Chondrocyte (in vitro differentiated cells): Measurements from ENCODE around the gene PRKAR2B. TPM values are rescaled to one million over a fixed set of nuclear protein-coding genes. Genes with fewer than 3 reads are reported as not detected.
"Not testable (repeated sequence)": the region's sequence is repeated elsewhere in the genome, so short reads cannot be mapped to it uniquely, and the experiment has no call there.

ENCODE experiments used
- DNase-seq: peaks from one replicate; pipeline ENCODE4 v3.0.0; 2021; ENCODE audit warnings: mixed read lengths, low spot score
- H3K27ac Mint-ChIP-seq: one replicate; pipeline ENCODE4 v1.8.0; 2021; ENCODE audit warnings: mild to moderate bottlenecking, moderate library complexity, mixed read lengths; ENCODE audit not compliant: unreplicated experiment
- H3K27me3 Mint-ChIP-seq: 2 replicates; pipeline ENCODE4 v1.8.0; 2021; ENCODE audit warnings: low read depth, mixed read lengths
- H3K36me3 Mint-ChIP-seq: 2 replicates; pipeline ENCODE4 v1.8.0; 2021; ENCODE audit warnings: low read depth, mixed read lengths
- H3K4me1 Mint-ChIP-seq: 2 replicates; pipeline ENCODE4 v1.8.0; 2021; ENCODE audit warnings: low read depth, mild to moderate bottlenecking, mixed read lengths
- H3K4me3 Mint-ChIP-seq: one replicate; pipeline ENCODE4 v1.8.0; 2021; ENCODE audit warnings: mild to moderate bottlenecking, moderate library complexity, mixed read lengths; ENCODE audit not compliant: unreplicated experiment
- H3K9me3 Mint-ChIP-seq: 2 replicates; pipeline ENCODE4 v1.8.0; 2021; ENCODE audit warnings: low read depth, mixed read lengths
- total RNA-seq: library from RNA; stranded (reverse); gene quantifications from 3 replicates; pipeline ENCODE4 v1.2.1, GENCODE V29; 2021
- TF ChIP-seq, protein P1 (sequence below): fragments of 200-600 bp; sonication (generic); IDR thresholded peaks from 2 replicates; pipeline ENCODE4 v1.5.0; 2021; ENCODE audit warnings: antibody characterized with exemption, mild to moderate bottlenecking, moderate library complexity

Gene PRKAR2B
- total RNA-seq, 1 donor from 2014 or later: 0.87 TPM

- peaks cover 11% of the 10 kb centered on the region for H3K4me1 Mint-ChIP-seq
- no peaks in the 10 kb centered on the region for H3K36me3 Mint-ChIP-seq
- TF ChIP-seq, protein P1, sequence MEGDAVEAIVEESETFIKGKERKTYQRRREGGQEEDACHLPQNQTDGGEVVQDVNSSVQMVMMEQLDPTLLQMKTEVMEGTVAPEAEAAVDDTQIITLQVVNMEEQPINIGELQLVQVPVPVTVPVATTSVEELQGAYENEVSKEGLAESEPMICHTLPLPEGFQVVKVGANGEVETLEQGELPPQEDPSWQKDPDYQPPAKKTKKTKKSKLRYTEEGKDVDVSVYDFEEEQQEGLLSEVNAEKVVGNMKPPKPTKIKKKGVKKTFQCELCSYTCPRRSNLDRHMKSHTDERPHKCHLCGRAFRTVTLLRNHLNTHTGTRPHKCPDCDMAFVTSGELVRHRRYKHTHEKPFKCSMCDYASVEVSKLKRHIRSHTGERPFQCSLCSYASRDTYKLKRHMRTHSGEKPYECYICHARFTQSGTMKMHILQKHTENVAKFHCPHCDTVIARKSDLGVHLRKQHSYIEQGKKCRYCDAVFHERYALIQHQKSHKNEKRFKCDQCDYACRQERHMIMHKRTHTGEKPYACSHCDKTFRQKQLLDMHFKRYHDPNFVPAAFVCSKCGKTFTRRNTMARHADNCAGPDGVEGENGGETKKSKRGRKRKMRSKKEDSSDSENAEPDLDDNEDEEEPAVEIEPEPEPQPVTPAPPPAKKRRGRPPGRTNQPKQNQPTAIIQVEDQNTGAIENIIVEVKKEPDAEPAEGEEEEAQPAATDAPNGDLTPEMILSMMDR: no peak
Measured at GRCh38 chr7:107049971-107050532, 5.5 kb downstream of the PRKAR2B start.

DNA sequence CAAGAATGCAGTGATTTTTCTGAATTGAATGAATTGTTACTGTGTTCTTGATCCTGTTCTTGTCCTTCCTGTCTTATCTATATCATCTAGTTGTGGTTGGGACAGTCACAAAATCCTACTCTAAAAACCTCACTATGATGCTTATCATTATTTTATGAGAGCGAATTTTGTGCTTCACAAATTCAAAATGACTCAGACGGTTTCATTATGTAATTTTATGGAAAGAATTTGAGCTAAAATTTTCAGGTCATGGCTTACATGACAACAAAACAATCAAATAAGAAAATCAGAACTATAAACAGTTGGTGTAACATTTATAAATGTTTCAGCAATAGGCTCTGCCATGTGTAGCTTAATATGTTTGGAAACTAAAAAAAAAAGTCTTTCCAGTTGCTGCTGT is 6.9 kb downstream of the PRKAR2B start:
- peaks cover 2% of the 10 kb centered on the region for H3K36me3 Mint-ChIP-seq
- H3K27me3 Mint-ChIP-seq: no peaks in the 10 kb centered on the region
- H3K27ac Mint-ChIP-seq: no peak overlapping the region
- no peak for DNase-seq
- H3K4me3 Mint-ChIP-seq: no peak overlapping the region
- TF ChIP-seq, protein P1: no peak
- peaks cover 3% of the 10 kb centered on the region for H3K9me3 Mint-ChIP-seq
- H3K4me1 Mint-ChIP-seq: no peaks in the 10 kb centered on the region

More at GRCh38 chr7:107049971-107050532, 5.5 kb downstream of the PRKAR2B start:
- peaks cover 3% of the 10 kb centered on the region for H3K27me3 Mint-ChIP-seq
- DNase-seq: no peak
- no peaks in the 10 kb centered on the region for H3K9me3 Mint-ChIP-seq
- no peak overlapping the region for H3K27ac Mint-ChIP-seq
- no peak overlapping the region for H3K4me3 Mint-ChIP-seq

DNA sequence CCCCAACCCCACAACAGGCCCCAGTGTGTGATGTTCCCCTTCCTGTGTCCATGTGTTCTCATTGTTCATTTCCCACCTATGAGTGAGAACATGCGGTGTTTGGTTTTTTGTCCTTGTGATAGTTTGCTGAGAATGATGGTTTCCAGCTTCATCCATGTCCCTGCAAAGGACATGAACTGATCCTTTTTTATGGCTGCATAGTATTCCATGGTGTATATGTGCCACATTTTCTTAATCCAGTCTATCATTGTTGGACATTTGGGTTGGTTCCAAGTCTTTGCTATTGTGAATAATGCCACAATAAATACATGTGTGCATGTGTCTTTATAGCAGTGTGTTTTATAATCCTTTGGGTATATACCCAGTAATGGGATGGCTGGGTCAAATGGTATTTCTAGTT is 10.5 kb downstream of the PRKAR2B start:
- not testable (repeated sequence) for H3K27me3 Mint-ChIP-seq, H3K4me1 Mint-ChIP-seq, H3K4me3 Mint-ChIP-seq, H3K27ac Mint-ChIP-seq, DNase-seq, H3K36me3 Mint-ChIP-seq, H3K9me3 Mint-ChIP-seq

DNA sequence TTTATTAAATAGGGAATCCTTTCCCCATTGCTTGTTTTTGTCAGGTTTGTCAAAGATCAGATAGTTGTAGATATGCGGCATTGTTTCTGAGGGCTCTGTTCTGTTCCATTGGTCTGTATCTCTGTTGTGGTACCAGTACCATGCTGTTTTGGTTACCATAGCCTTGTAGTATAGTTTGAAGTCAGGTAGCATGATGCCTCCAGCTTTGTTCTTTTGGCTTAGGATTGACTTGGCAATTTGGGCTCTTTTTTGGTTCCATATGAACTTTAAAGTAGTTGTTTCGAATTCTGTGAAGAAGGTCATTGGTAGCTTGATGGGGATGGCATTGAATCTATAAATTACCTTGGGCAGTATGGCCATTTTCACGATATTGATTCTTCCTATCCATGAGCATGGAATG is 11.6 kb downstream of the PRKAR2B start:
- not testable (repeated sequence) for H3K27me3 Mint-ChIP-seq, DNase-seq, H3K4me3 Mint-ChIP-seq, H3K9me3 Mint-ChIP-seq, H3K4me1 Mint-ChIP-seq, H3K27ac Mint-ChIP-seq, H3K36me3 Mint-ChIP-seq

- H3K27ac Mint-ChIP-seq: no peak overlapping the region
- H3K27me3 Mint-ChIP-seq: no peaks in the 10 kb centered on the region
- H3K9me3 Mint-ChIP-seq: peaks cover 3% of the 10 kb centered on the region
- no peaks in the 10 kb centered on the region for H3K4me1 Mint-ChIP-seq
- TF ChIP-seq, protein P1: no peak
- H3K4me3 Mint-ChIP-seq: no peak overlapping the region
- no peak for DNase-seq
- H3K36me3 Mint-ChIP-seq: peaks cover 3% of the 10 kb centered on the region
Measured at GRCh38 chr7:107056728-107057473, 12.4 kb downstream of the PRKAR2B start.

GRCh38 chr7:107057474-107057833 is 12.9 kb downstream of the PRKAR2B start:
- no peak overlapping the region for H3K4me3 Mint-ChIP-seq
- H3K27ac Mint-ChIP-seq: no peak overlapping the region
- TF ChIP-seq, protein P1: no peak
- no peak for DNase-seq
- H3K4me1 Mint-ChIP-seq: no peaks in the 10 kb centered on the region
- peaks cover 3% of the 10 kb centered on the region for H3K9me3 Mint-ChIP-seq
- peaks cover 3% of the 10 kb centered on the region for H3K36me3 Mint-ChIP-seq
- no peaks in the 10 kb centered on the region for H3K27me3 Mint-ChIP-seq
